ENCODE measurements around the gene NFIA.

The NFIA gene

GRCh38 chr1:61334718-61335589, 252.6 kb downstream of the NFIA start:
- no peak for DNase-seq (ENCODE audit: low read depth)

- DNase-seq (ENCODE audit: low read depth), result no peak
Measured at GRCh38 chr1:61337037-61337436, 254.7 kb downstream of the NFIA start.

GRCh38 chr1:61337441-61337951, 255.1 kb downstream of the NFIA start:
- DNase-seq (ENCODE audit: low read depth), result no peak

GRCh38 chr1:61337981-61338848, 255.9 kb downstream of the NFIA start:
- no peak for DNase-seq (ENCODE audit: low read depth)

- no peak for DNase-seq (ENCODE audit: low read depth)
Measured at GRCh38 chr1:61338899-61339298, 256.5 kb downstream of the NFIA start.

- no peak for DNase-seq (ENCODE audit: low read depth)
Measured at GRCh38 chr1:61341426-61341825, 259.1 kb downstream of the NFIA start.

- no peak for DNase-seq (ENCODE audit: low read depth)
Measured at GRCh38 chr1:61343734-61344420, 261.5 kb downstream of the NFIA start.

- no peak for DNase-seq (ENCODE audit: low read depth)
Measured at GRCh38 chr1:61344696-61345095, 262.3 kb downstream of the NFIA start.

GRCh38 chr1:61348025-61348665, 265.8 kb downstream of the NFIA start:
- no peak for DNase-seq (ENCODE audit: low read depth)

- DNase-seq (ENCODE audit: low read depth), result no peak
Measured at GRCh38 chr1:61352845-61353435, 270.6 kb downstream of the NFIA start.

GRCh38 chr1:61353797-61354406, 271.5 kb downstream of the NFIA start:
- no peak for DNase-seq (ENCODE audit: low read depth)

- DNase-seq (ENCODE audit: low read depth), result no peak
Measured at GRCh38 chr1:61356016-61356415, 273.7 kb downstream of the NFIA start.

GRCh38 chr1:61356995-61357394, 274.6 kb downstream of the NFIA start:
- no peak for DNase-seq (ENCODE audit: low read depth)

- no peak for DNase-seq (ENCODE audit: low read depth)
Measured at GRCh38 chr1:61357539-61357938, 275.2 kb downstream of the NFIA start.

- no peak for DNase-seq (ENCODE audit: low read depth)
Measured at GRCh38 chr1:61358770-61359455, 276.6 kb downstream of the NFIA start.

GRCh38 chr1:61361931-61362330, 279.6 kb downstream of the NFIA start:
- no peak for DNase-seq (ENCODE audit: low read depth)

GRCh38 chr1:61362351-61362750, 280.0 kb downstream of the NFIA start:
- no peak for DNase-seq (ENCODE audit: low read depth)

GRCh38 chr1:61368366-61368765, 286.0 kb downstream of the NFIA start:
- no peak for DNase-seq (ENCODE audit: low read depth)

GRCh38 chr1:61368876-61369275, 286.5 kb downstream of the NFIA start:
- DNase-seq (ENCODE audit: low read depth), result no peak

GRCh38 chr1:61370177-61370912, 288.0 kb downstream of the NFIA start:
- no peak for DNase-seq (ENCODE audit: low read depth)
